Osteocyte (in vitro differentiated cells): Measurements from ENCODE around the gene TUBB1. TPM values are rescaled to one million over a fixed set of nuclear protein-coding genes. Genes with fewer than 3 reads are reported as not detected.

Experiments
- DNase-seq: peaks from one replicate; pipeline ENCODE4 v3.0.0; 2021; ENCODE audit warnings: mixed read lengths; ENCODE audit not compliant: unreplicated experiment; ENCODE audit errors: extremely low spot score
- H3K27ac Mint-ChIP-seq: one replicate; pipeline ENCODE4 v1.8.0; 2021; ENCODE audit warnings: mild to moderate bottlenecking, mixed read lengths; ENCODE audit not compliant: unreplicated experiment
- H3K27me3 Mint-ChIP-seq: one replicate; pipeline ENCODE4 v1.8.0; 2021; ENCODE audit warnings: mixed read lengths; ENCODE audit not compliant: unreplicated experiment
- H3K36me3 Mint-ChIP-seq: one replicate; pipeline ENCODE4 v1.8.0; 2021; ENCODE audit warnings: mixed read lengths; ENCODE audit not compliant: unreplicated experiment
- H3K4me1 Mint-ChIP-seq: one replicate; pipeline ENCODE4 v1.8.0; 2021; ENCODE audit warnings: mixed read lengths; ENCODE audit not compliant: unreplicated experiment
- H3K4me3 Mint-ChIP-seq: one replicate; pipeline ENCODE4 v1.8.0; 2021; ENCODE audit warnings: mild to moderate bottlenecking, moderate library complexity, mixed read lengths; ENCODE audit not compliant: unreplicated experiment
- H3K9me3 Mint-ChIP-seq: one replicate; pipeline ENCODE4 v1.8.0; 2021; ENCODE audit warnings: mixed read lengths; ENCODE audit not compliant: unreplicated experiment
- CTCF ChIP-seq: fragments of 200-600 bp; sonication (generic); IDR thresholded peaks from 2 replicates; pipeline ENCODE4 v1.5.0; 2021; ENCODE audit warnings: antibody characterized with exemption, mild to moderate bottlenecking, moderate library complexity
- total RNA-seq: library from RNA; stranded (reverse); gene quantifications from 2 replicates; pipeline ENCODE4 v1.2.1, GENCODE V29; 2021

Gene TUBB1
- total RNA-seq, 1 donor from 2014 or later = not detected

- H3K36me3 Mint-ChIP-seq = peaks cover 47% of the 10 kb centered on the region
- DNase-seq = peak; percentile 25
- H3K4me1 Mint-ChIP-seq = peaks cover 48% of the 10 kb centered on the region
- H3K9me3 Mint-ChIP-seq = no peaks in the 10 kb centered on the region
- TF ChIP-seq CTCF = no peak
- H3K27me3 Mint-ChIP-seq = no peaks in the 10 kb centered on the region
- no peak overlapping the region for H3K27ac Mint-ChIP-seq
- H3K4me3 Mint-ChIP-seq = no peak overlapping the region
Measured at GRCh38 chr20:59025086-59025485, 5.9 kb downstream of the TUBB1 start.

GRCh38 chr20:59025511-59025910 lies 6.3 kb downstream of the TUBB1 start:
- peaks cover 51% of the 10 kb centered on the region for H3K36me3 Mint-ChIP-seq
- TF ChIP-seq CTCF = no peak

GRCh38 chr20:59026904-59027740 lies 7.9 kb downstream of the TUBB1 start:
- no peak for DNase-seq
- Mint-ChIP-seq H3K36me3 (peaks cover 55% of the 10 kb centered on the region), H3K27me3 (no peaks in the 10 kb centered on the region), H3K9me3 (no peaks in the 10 kb centered on the region), H3K27ac (peak overlapping the region; percentile 39), H3K4me3 (no peak overlapping the region), H3K4me1 (peaks cover 52% of the 10 kb centered on the region)
- TF ChIP-seq CTCF = no peak

More at GRCh38 chr20:59025511-59025910, 6.3 kb downstream of the TUBB1 start:
- Mint-ChIP-seq H3K4me1 (peaks cover 52% of the 10 kb centered on the region), H3K27me3 (no peaks in the 10 kb centered on the region), H3K9me3 (no peaks in the 10 kb centered on the region), H3K4me3 (no peak overlapping the region), H3K27ac (no peak overlapping the region)
- no peak for DNase-seq

- no peaks in the 10 kb centered on the region for H3K9me3 Mint-ChIP-seq
- H3K4me1 Mint-ChIP-seq = peaks cover 52% of the 10 kb centered on the region
- TF ChIP-seq CTCF = no peak
- no peak for DNase-seq
- H3K36me3 Mint-ChIP-seq = peaks cover 52% of the 10 kb centered on the region
- no peak overlapping the region for H3K4me3 Mint-ChIP-seq
- H3K27me3 Mint-ChIP-seq = no peaks in the 10 kb centered on the region
- no peak overlapping the region for H3K27ac Mint-ChIP-seq
Measured at GRCh38 chr20:59027741-59028320, 8.6 kb downstream of the TUBB1 start.

GRCh38 chr20:59028812-59029211 lies 9.6 kb downstream of the TUBB1 start:
- no peaks in the 10 kb centered on the region for H3K27me3 Mint-ChIP-seq
- peaks cover 44% of the 10 kb centered on the region for H3K36me3 Mint-ChIP-seq
- H3K4me3 Mint-ChIP-seq = peak overlapping the region; percentile 63
- peak overlapping the region; percentile 75 for H3K27ac Mint-ChIP-seq
- H3K9me3 Mint-ChIP-seq = no peaks in the 10 kb centered on the region
- H3K4me1 Mint-ChIP-seq = peaks cover 60% of the 10 kb centered on the region
- no peak for TF ChIP-seq CTCF
- DNase-seq = no peak
